COLO829 (cell line): ENCODE data around the gene DAB2IP.

Experiments
- DNase-seq: peaks from one replicate; pipeline ENCODE4 v3.0.0; 2012; ENCODE audit warnings: low spot score

The DAB2IP gene

GRCh38 chr9:121818841-121819427 lies 167.5 kb downstream of the DAB2IP start:
- DNase-seq: no peak

- peak; percentile 68 for DNase-seq
Observed at GRCh38 chr9:121819428-121820231, 168.2 kb downstream of the DAB2IP start.

GRCh38 chr9:121820286-121821005 lies 169.0 kb downstream of the DAB2IP start:
- DNase-seq: no peak

DNA sequence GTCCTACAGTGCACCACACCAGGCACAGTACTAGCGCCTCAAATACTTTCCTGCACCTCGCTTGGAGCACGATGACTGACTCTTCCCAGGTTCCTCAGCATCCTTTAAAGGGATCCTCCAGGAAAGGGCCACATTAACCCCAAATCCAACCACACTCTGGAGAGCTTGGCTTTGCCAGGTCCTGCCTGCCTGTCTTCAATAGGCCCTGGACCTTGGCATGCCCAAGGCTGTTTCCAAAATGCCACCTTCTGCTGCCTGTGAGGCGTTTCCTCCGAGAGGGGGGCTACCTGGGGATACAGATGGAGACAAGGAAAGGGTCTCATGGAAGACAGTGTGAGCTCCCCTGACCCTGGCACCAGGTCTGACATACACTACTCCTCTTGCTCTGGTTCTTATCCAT lies 169.9 kb downstream of the DAB2IP start:
- DNase-seq: no peak

DNA sequence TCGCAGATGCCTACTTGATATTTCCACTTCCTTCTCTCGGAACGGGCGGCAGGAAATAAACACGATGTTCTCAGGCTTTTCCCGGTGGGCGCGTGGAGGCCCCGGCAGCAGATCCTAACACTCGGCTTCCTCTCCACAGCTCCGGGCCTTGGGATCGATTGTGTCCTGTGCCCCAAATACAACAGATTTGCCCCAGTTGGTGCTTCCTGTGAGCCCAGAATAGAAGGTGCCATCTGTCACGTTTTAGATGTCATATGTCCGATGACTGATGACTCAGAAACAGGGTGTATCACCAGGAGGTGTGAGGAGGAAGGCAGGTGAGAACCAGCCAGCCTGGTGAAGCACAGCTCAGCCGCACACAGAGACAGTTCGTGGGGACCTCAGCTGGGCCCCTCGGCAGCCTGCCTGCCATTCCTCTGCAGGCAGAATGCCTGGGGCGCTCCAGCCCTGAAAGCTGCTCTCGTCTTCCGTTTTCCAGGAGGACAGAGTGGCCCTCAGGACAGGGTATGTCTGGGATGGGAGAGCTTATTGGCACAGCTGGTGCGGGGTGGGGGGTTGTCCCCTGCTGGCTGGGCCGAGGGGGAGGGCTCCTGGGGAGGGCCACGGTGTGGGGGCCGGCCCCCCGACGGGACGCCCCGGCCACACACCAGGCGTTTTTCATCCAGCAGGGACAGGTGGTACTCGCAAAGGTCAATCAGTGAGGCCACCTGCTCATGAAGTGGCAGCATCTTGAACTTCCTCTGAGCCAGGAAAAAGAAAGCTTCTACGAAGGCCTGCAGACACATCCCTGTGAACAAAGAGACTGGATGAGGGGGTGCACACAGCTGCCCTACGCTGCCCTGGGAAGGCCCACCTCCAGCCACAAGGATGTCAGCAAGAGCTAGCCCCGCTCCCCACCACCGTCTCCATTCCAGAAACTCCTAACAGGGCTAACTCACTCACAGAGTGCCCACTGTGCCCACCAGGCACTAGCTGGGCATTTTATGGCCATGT lies 171.0 kb downstream of the DAB2IP start:
- DNase-seq: no peak

GRCh38 chr9:121823451-121824169 lies 172.2 kb downstream of the DAB2IP start:
- no peak for DNase-seq

GRCh38 chr9:121824651-121825030 lies 173.2 kb downstream of the DAB2IP start:
- no peak for DNase-seq

DNA sequence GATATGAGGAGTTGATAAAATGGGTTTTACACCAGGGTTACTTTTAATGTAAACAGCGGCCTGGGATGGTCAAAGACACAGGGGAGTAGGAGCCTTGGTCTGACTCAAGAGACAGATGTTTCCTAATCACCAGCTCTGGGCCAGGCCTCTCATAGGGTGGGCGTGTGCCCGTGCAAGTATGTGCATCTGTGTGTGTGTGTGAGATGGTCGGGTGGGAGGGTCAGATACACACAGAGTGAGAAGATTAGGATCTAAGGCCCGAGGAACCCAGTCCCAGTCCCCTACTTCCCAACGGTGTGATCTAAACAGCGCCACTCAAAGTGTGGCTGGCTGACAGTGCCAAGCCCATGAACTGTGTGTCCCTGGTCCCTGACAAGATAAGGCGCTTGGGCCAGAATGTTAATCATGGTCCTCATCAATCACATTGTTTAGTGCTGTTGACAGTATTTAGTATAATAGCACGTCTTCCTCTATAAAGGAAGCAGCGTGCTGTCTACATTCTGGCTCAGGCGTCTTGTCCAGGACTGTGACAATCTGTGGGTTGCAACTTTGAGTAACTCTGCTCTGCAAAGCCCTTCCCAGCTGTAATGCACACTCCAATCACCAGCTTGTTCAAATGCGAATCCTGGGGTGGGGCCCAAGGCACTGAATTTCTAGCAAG lies 173.7 kb downstream of the DAB2IP start:
- no peak for DNase-seq

GRCh38 chr9:121826711-121827110 lies 175.3 kb downstream of the DAB2IP start:
- no peak for DNase-seq

GRCh38 chr9:121827251-121827967 lies 176.0 kb downstream of the DAB2IP start:
- DNase-seq: no peak

DNA sequence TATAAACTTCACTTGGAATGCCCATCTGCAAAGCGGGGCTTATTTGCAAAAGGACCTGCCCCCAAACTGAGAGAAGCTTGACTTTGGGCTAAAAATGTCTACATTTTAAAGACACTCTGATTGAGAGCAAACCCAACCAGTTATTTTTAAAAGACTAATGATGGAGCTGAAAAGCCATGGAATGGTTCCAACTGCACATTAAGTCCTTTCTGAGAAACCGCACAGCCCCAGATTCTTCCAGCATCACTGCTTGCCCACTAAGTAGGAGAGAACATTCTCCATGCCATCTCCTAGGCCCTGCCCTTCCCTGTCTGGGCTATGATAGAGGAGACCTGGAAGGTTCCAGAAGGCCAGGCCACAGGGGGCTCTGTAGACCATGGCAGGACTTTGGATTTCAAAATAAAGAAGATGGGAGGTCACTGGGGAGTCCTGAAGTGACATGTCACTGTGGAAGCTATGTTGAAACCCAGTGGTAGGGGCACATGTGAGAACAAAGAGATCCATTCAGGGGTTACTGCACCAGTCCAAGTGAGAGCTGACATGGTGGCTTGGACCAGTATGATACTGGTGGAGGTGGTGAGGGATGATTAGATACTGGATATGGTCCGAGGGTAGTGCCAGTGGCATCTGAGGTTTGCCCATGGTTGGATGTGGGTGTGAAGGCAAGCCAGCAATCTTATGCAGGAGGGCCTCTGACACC lies 179.2 kb downstream of the DAB2IP start:
- no peak for DNase-seq

- no peak for DNase-seq
Observed at GRCh38 chr9:121831869-121832268, 180.4 kb downstream of the DAB2IP start.

DNA sequence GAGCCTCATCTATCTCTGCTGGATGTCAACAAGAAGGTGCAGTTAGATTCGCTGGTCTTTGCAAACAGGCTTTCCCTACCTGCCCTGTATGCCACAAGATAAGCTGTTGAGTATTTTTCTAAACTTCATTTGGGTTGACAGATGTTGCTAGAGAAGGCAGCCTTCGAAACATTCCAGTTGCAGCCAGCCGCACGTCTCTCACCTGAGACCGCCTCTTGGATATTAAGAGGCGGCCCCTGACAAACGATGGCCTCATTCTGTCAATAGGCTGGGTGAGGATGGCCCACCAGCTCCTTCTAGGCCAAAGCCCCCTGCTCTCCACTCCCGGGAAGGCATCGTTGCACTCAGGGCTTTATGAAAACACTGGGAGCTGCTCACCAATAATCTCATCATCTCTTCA lies 181.6 kb downstream of the DAB2IP start:
- DNase-seq: no peak
